Left lung (tissue), 10 donors: Measurements from ENCODE around the gene NFKBIA. TPM values are rescaled to one million over a fixed set of nuclear protein-coding genes. Genes with fewer than 3 reads are reported as not detected.
"Not testable (repeated sequence)": the region's sequence is repeated elsewhere in the genome, so short reads cannot be mapped to it uniquely, and the experiment has no call there.

Experiments used
- ATAC-seq: fragments of 200-7000 bp; cut with Tn5 transposase; one replicate; pipeline ENCODE4 v1.9.1; 2020; ENCODE audit warnings: moderate library complexity
- DNase-seq, 4 donors: peaks; one replicate each; pipeline ENCODE4 v3.0.0-alpha.2; 2013 to 2020
- H3K27ac ChIP-seq, 2 donors: fragments of 200-600 bp; sonication (generic) in 1 of 2; one replicate each; pipeline versions ENCODE4 v1.5.0 to v1.8.0; 2020 to 2021
- H3K27me3 ChIP-seq, 2 donors: fragments of 200-600 bp; sonication (generic) in 1 of 2; one replicate each; pipeline versions ENCODE4 v1.5.0 to v1.8.0; 2020 to 2021
- H3K36me3 ChIP-seq, 2 donors: fragments of 200-600 bp; sonication (generic) in 1 of 2; one replicate each; pipeline versions ENCODE4 v1.5.0 to v1.8.0; 2020 to 2021
- H3K4me1 ChIP-seq, 2 donors: fragments of 200-600 bp; one replicate each; pipeline ENCODE4 v1.8.0; 2021
- H3K4me3 ChIP-seq, 2 donors: fragments of 200-600 bp; sonication (generic) in 1 of 2; one replicate each; pipeline versions ENCODE4 v1.5.0 to v1.8.0; 2020 to 2021; ENCODE audit warnings: mild to moderate bottlenecking in 1 of 2
- H3K9me3 ChIP-seq, 2 donors: fragments of 200-600 bp; sonication (generic) in 1 of 2; one replicate each; pipeline versions ENCODE4 v1.5.0 to v1.8.0; 2020 to 2021
- intact Hi-C, 2 donors: fragments of 100-400 bp; cut with DNase I; formaldehyde crosslinking; loops; one replicate each; pipeline versions ENCODE4 v1.11.2 to v1.14.2; 2022
- polyA plus RNA-seq, 6 donors: library from polyadenylated mRNA; unstranded; fragments of 120-200 nt; gene quantifications; one replicate each; pipeline ENCODE4 v1.2.1, GENCODE V29; 2013; ENCODE audit not compliant: insufficient read length in 6 of 6
- total RNA-seq, 2 donors: library from RNA; stranded (reverse); fragmentation: NEBNext Ultra II Directional; extraction: Animal tissue kit (Norgen Biotek cat#: 25700); gene quantifications; one replicate each; pipeline ENCODE4 v1.2.1, GENCODE V29; 2021
- TF ChIP-seq, protein P1 (sequence below), 2 donors: fragments of 200-600 bp; sonication (generic) in 1 of 2; IDR thresholded peaks; one replicate each; pipeline versions ENCODE4 v1.5.0 to v1.8.0; 2021; ENCODE audit warnings: antibody characterized with exemption in 2 of 2
- donor health status: DM: no; HTN: yes; CAD: no.
- donor health status: DM: no; HTN: no; CAD: no.

Gene NFKBIA
- total and polyA plus RNA-seq, 8 donors, result 74.7 to 348 (median 99.7) TPM

DNA sequence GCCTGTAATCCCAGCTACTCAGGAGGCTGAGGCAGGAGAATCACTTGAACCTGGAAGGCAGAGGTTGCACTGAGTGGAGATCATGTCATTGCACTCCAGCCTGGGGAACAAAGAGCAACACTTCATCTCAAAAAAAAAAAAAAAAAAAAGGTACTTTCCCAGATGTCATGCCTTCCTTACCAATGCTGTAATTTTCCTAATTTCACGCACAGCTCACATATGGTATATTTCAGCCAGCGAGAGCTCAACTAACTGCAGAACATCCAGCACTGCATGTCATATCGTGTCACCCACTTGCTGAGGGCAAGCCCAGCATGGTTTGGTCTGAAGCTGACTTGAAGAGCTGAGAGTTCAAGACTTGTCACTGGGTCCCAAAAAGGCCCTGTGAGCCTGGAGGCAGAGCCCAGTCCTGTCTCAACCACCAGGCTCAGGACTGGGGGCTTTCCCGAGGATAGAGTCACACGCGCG lies 29.0 kb downstream of the NFKBIA start:
- peak overlapping the region in 1 of 2 donors; percentile 78 for H3K27ac ChIP-seq
- TF ChIP-seq, protein P1, sequence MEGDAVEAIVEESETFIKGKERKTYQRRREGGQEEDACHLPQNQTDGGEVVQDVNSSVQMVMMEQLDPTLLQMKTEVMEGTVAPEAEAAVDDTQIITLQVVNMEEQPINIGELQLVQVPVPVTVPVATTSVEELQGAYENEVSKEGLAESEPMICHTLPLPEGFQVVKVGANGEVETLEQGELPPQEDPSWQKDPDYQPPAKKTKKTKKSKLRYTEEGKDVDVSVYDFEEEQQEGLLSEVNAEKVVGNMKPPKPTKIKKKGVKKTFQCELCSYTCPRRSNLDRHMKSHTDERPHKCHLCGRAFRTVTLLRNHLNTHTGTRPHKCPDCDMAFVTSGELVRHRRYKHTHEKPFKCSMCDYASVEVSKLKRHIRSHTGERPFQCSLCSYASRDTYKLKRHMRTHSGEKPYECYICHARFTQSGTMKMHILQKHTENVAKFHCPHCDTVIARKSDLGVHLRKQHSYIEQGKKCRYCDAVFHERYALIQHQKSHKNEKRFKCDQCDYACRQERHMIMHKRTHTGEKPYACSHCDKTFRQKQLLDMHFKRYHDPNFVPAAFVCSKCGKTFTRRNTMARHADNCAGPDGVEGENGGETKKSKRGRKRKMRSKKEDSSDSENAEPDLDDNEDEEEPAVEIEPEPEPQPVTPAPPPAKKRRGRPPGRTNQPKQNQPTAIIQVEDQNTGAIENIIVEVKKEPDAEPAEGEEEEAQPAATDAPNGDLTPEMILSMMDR (IDR thresholded peaks at IDR 0.05), result no peak
- H3K27me3 ChIP-seq, result no peaks in the 10 kb centered on the region
- peaks cover 0 to 41% of the 10 kb centered on the region in 2 donors for H3K4me1 ChIP-seq
- peak; percentile 9 for ATAC-seq
- peaks cover 0 to 9% of the 10 kb centered on the region in 2 donors for H3K9me3 ChIP-seq
- no peak overlapping the region for H3K4me3 ChIP-seq
- peak in 2 of 4 donors; percentile 42 to 59 for DNase-seq
- intact Hi-C loops, result no loop called here
- no peaks in the 10 kb centered on the region for H3K36me3 ChIP-seq

DNA sequence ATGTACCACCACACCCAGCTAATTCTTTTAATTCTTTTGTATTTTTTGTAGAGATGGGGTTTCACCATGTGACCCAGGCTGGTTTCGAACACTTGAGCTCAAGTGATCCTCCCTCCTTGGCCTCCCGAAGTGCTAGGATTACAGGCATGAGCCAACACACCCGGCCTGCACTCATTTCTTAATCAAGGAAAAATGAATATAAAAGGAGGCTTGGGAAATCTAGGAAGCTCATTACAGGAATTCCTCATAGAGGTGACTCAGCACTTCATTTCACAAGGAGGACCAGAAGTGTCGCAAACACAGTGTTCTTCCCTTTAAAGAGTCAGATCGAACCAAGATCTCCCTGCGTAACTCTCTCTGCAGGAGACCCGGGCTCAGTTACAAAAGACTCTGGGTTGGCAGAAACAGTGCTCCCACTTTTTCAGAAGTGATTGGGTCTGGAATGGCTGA lies 30.3 kb downstream of the NFKBIA start:
- ATAC-seq, result peak; percentile 82
- no peak for DNase-seq
- Histone ChIP-seq H3K4me1 (peaks cover 0 to 54% of the 10 kb centered on the region in 2 donors), H3K27ac (peak overlapping the region; percentile 61 to 78), H3K4me3 (no peak overlapping the region), H3K36me3 (no peaks in the 10 kb centered on the region), H3K27me3 (no peaks in the 10 kb centered on the region), H3K9me3 (peaks cover 0 to 9% of the 10 kb centered on the region in 2 donors)
- intact Hi-C loops, result no loop called here
- TF ChIP-seq, protein P1 (IDR thresholded peaks at IDR 0.05), result no peak

DNA sequence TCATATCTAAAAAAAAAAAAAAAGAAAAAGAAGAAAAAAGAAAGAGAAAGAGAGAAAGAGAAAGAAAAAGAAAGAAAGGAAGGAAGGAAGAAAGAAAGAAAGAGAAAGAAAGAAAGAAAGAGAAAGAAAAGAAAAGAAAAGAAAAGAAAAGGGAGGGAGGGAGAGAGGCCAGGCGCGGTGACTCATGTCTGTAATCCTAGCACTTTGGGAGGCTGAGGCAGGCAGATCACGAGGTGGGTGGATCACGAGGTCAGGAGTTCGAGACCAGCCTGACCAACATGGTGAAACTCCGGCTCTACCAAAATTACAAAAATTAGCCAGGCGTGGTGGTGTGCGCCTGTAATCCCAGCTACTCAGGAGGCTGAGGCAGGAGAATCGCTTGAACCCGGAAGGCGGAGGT lies 31.3 kb downstream of the NFKBIA start:
- H3K27me3 ChIP-seq, ATAC-seq, H3K36me3 ChIP-seq, intact Hi-C loops, DNase-seq, H3K4me3 ChIP-seq, H3K9me3 ChIP-seq: not testable (repeated sequence)
- Histone ChIP-seq H3K27ac (peak overlapping the region in 1 of 2 donors; percentile 33), H3K4me1 (peaks cover 0 to 65% of the 10 kb centered on the region in 2 donors)

DNA sequence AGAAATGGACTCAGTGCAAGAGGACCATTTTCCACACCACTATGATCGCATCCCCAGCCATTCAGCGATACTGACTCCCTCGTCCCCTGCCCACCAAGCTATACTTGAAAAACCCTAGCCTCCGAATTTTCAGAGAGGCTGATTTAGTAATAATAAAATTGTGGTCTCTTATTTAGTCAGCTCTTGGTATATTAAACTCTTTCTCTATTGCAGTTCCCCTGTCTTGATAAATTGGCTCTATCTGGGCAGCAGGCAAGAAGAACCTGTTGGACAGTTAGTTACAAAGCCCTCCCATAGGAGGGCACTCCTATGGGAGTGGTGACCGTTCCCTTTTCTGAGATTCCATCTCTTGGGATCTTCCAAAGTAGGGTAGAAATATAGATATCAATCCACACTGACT lies 33.6 kb downstream of the NFKBIA start:
- no peak overlapping the region for H3K4me3 ChIP-seq
- H3K27ac ChIP-seq, result peak overlapping the region in 1 of 2 donors; percentile 68
- H3K36me3 ChIP-seq, result no peaks in the 10 kb centered on the region
- peaks cover 0 to 9% of the 10 kb centered on the region in 2 donors for H3K9me3 ChIP-seq
- H3K27me3 ChIP-seq, result no peaks in the 10 kb centered on the region
- ATAC-seq, result no peak
- DNase-seq, result no peak
- TF ChIP-seq, protein P1 (IDR thresholded peaks at IDR 0.05), result no peak
- intact Hi-C loops, result no loop called here
- peaks cover 4 to 79% of the 10 kb centered on the region in 2 donors for H3K4me1 ChIP-seq

DNA sequence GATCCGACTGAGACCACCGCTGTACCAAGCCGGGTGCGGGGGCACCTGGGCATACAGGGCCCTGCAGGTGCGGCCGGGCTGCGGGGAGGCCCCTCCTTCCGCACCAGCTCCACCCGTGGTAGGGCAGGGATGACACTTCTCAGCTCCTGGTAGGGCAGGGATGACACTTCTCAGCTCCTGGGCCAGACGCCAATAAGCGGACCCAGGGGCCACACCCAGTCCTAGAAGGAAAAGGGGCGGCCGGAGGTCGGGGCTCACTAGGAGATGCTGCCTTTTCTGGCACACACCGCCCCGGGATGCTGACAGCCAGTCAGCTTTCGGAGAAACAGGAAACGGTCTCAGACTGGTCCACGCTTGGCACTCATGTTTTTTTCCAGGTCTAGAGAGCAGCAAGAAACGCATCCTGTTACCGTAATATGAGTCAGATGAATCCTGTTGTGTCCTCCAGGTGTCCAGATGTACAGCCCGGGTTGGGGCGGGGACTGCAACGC lies 34.8 kb downstream of the NFKBIA start:
- intact Hi-C loops, result no loop called here
- ATAC-seq (no peak), DNase-seq (no peak)
- Histone ChIP-seq H3K4me3 (no peak overlapping the region), H3K4me1 (peaks cover 14 to 79% of the 10 kb centered on the region in 2 donors), H3K27me3 (no peaks in the 10 kb centered on the region), H3K36me3 (no peaks in the 10 kb centered on the region), H3K9me3 (peaks cover 0 to 9% of the 10 kb centered on the region in 2 donors), H3K27ac (peak overlapping the region in 1 of 2 donors; percentile 68)
- TF ChIP-seq, protein P1 (IDR thresholded peaks at IDR 0.05), result no peak
